Hematopoietic multipotent progenitor cell treated with erythropoietin and hydrocortisone succinate and interleukin-3 and kit ligand, for 4 days (in vitro differentiated cells): ENCODE data around the gene HDGF.

Experiments used
- DNase-seq: peaks from one replicate; pipeline ENCODE4 v3.0.0-alpha.2; 2015

The HDGF gene

GRCh38 chr1:156714830-156715229, 36.6 kb downstream of the HDGF start:
- no peak for DNase-seq

GRCh38 chr1:156712626-156713025, 38.8 kb downstream of the HDGF start:
- no peak for DNase-seq

- DNase-seq, result no peak
Observed at GRCh38 chr1:156711011-156711817, 40.3 kb downstream of the HDGF start.

GRCh38 chr1:156709757-156710489, 41.6 kb downstream of the HDGF start:
- DNase-seq, result no peak

DNA sequence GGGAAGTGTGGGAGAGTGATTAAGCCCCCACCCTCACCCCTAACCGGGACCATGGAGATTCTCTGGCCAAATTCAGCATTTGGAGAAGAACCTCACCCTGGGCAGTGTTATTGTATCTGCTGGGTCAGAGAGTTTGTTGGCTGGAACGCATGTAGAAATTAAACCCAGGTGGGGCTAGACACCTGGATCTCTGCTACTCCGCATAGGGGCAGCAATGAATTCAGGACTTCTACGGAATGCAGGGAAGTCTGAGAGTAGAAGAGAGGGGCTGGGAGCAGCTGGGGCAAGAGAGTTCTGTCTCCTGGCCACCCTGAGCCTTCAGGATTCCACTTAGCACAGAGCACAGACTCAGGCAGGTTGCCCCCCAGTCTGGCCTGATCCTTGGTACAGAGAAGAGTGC, 42.4 kb downstream of the HDGF start:
- DNase-seq, result no peak

- DNase-seq, result no peak
Observed at GRCh38 chr1:156708218-156708661, 43.2 kb downstream of the HDGF start.

- DNase-seq, result no peak
Observed at GRCh38 chr1:156707417-156708217, 43.9 kb downstream of the HDGF start.

- DNase-seq, result peak; percentile 35
Observed at GRCh38 chr1:156706657-156707416, 44.6 kb downstream of the HDGF start.

DNA sequence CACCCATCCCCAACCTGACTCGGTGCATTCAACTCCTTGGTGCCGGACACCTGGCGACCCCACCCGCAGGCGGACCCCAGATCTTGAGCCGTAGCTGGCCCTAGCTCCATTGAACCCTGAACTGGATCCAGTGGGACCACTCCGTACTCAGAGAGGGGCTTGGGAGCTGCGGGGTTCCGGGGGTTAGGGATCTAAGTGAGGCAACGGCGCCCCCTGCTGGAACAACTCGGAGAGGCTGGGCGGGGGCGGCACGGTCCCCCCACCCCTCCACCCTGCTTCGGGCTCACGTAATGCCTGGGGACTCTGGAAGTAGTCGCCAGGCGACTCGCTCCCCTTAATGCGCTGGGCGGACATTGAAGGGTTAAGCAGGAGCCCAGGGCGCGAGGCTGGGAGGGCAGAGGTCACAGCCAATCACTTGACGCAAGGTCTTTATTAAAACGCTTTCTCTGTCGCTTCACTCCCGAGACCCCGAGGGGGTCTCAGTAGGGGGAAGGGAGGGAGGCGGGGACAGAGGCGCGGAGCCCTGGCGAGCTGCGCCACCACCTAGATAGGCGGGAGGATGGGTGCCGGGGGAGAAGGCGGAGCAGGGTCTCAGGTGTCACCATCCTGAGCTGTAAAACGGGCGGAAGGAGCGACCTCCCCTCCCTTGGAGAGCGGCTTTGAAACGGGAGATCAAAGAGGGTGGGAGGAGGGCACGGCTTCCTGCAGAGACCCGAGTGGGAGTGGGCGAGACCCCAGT, 45.4 kb downstream of the HDGF start:
- peak; percentile 71 for DNase-seq

- peak; percentile 52 for DNase-seq
Observed at GRCh38 chr1:156705321-156705917, 46.1 kb downstream of the HDGF start, which contains the start of gene CRABP2. CRABP2 (minus strand) TSS chr1:156705583; CDS start chr1:156705446, 137 bp downstream.

DNA sequence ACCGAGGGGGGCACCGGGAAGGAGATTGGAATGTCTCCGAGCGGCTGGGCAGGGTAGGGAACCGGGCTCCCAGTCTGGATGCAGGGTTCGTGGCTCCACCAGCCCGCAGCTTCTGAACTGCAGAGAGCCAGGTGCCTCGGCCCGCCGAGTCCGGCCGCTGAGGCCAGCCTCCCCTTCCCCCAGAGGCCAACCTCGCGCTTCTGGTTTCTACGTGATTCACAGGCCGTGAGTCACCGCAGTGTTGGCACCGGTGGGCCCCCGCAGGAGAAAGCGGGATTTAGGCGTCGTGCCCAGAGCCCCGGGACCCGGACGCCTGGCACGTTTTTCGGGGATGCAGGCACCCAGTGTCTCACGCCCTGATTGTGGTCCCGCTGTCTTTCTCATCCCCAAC, 46.5 kb downstream of the HDGF start:
- DNase-seq, result no peak

- no peak for DNase-seq
Observed at GRCh38 chr1:156704166-156704711, 47.2 kb downstream of the HDGF start.

- DNase-seq, result no peak
Observed at GRCh38 chr1:156703741-156704140, 47.7 kb downstream of the HDGF start.

DNA sequence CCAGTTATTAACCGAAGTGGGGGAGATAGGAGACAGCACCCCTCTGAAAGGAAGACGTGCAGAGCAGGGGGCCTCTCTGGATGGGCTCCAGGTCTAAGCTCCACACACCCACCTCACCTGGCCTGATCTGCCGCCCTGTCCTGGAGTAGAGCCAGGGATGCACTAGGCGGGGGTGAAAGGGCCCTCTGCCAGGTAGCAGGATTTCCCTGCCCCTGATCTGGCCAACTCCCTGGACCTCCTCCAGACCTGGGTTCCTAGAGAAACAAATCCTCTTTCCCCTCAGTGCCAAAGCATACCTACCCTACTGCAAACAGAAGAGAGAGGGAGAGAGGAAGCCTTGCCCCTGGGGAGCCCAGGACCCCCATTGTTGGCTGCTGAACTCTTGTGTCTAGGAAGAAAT, 48.1 kb downstream of the HDGF start:
- no peak for DNase-seq

GRCh38 chr1:156700736-156701531, 50.5 kb downstream of the HDGF start:
- DNase-seq, result no peak

GRCh38 chr1:156698995-156699394, 52.5 kb downstream of the HDGF start:
- no peak for DNase-seq

DNA sequence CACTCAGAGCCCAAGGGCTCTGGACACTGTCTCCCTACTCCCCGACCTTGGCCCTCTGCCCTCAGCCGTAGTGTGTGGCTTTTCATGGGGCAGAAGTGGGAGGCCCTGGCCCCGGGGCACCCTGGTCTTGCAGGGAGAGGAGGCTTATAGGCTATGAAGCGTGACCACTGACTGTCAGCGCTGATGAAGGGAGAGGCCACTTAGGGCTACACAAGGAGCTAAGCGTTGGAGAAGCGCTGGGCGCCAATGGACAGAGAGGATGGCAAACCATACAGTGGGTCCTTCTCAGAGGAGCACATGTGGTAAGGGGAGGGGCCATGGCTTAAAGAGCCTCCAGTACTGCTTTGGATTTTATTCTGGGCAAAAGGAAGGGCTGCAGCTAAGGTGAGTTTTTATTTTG, 54.0 kb downstream of the HDGF start:
- no peak for DNase-seq

GRCh38 chr1:156696755-156697154, 54.7 kb downstream of the HDGF start:
- no peak for DNase-seq

- no peak for DNase-seq
Observed at GRCh38 chr1:156694690-156694962, 56.8 kb downstream of the HDGF start.
